Measurements from ENCODE around the gene ARPC5L. TPM values are rescaled to one million over a fixed set of nuclear protein-coding genes. Genes with fewer than 3 reads are reported as not detected.
"Not testable (repeated sequence)": the region's sequence is repeated elsewhere in the genome, so short reads cannot be mapped to it uniquely, and the experiment has no call there.

Gene ARPC5L
- total RNA-seq, 1 experiment from 2014 or later, result 35.7 TPM

DNA sequence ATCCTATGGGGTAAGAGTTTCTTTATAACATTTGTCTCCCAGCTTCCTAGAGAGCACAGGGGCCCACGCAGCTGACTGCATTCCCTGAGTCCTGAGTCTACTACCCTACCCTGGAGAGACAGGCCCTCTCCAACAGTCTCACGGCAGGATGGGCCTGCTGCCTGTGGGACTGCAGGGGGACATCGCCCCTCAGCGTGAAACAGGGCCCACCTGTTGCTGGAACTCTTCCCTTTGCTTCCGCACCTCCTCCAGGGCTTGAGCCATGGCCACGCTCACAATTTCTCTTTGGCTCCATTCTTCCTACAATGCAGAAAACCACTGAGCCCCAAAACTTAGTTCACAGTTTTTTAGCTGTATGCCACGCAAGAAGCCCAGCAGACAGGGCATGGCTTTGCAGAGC, 28.2 kb downstream of the ARPC5L start:
- no peak for DNase-seq (ENCODE audit: low spot score)

DNA sequence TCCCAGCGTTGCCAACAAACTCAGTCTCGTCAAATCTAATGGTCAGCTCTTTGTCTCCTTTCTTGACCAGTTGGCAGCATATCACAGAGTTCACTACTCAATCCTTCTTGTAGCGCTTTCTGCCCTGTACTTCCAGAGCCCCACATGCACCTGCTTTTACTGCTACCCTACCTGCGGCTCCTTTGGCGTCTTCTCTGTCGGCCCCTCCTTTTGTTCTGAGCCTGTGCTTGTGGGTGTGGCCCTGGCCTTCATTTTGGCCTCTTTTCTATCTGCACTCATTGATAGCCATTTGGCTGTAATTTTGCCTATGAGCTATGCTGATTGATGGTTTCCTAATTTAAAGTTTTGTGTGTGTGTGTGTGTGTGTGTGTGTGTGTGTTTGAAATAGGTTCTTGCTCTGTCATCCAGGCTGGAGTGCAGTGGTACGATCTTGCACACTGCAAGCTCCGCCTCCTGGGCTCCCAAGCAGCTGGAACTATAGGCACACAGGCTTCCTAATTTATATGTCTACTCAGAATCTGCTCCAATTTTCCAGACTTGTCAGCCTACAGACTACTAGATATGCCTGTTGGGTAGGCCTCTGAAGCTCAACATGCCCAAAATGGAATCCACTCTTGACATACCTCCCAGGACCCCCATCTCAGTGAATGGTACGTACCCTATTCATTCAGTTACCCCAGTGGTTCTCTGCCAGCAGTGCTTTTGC, 32.3 kb downstream of the ARPC5L start:
- DNase-seq (ENCODE audit: low spot score), result no peak

- DNase-seq (ENCODE audit: low spot score), result peak; percentile 31
These were observed 32.8 kb downstream of the ARPC5L start for GRCh38 chr9:124894741-124895170.

- DNase-seq (ENCODE audit: low spot score), result no peak
These were observed 35.9 kb downstream of the ARPC5L start for GRCh38 chr9:124897570-124898460.

DNA sequence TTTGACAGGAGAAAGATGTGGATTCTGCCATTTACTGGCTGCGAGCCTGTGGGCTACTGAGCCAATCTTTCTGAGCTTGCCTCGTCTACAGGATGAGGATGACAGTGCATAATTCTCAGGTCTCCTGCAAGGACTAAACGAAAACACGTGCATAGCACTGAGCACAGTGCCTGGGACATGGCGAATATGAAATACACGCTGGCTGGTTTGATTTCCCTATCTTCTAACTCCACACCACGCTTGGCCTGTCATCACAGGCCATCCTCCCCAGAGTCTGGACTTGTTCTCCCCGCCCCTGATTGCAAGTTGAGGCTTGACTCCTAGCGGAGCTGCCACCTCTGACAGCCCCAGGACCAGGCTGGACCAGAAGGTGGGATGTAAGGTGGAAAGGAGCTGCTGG, 37.9 kb downstream of the ARPC5L start:
- no peak for DNase-seq (ENCODE audit: low spot score)

DNA sequence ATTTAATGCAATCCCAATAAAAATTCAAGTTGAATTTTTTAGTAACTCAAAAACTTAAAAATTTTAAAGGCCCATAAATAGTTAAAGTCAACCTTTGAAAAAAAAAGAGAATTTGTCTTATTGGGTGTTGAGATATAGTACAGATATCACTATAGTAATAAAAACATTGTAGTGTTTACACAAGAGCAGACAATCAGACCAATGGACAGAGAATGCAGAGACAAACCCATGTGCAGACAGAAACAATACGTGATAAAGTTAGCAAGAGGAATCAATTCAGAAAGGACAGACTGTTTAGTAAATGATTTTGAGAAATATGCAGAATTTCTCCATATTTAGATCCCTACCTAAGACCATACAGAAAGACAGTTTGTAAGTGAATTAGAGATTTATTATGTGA, 45.0 kb downstream of the ARPC5L start:
- no peak for DNase-seq (ENCODE audit: low spot score)

- DNase-seq (ENCODE audit: low spot score), result no peak
These were observed 46.2 kb downstream of the ARPC5L start for GRCh38 chr9:124908098-124908497.

DNA sequence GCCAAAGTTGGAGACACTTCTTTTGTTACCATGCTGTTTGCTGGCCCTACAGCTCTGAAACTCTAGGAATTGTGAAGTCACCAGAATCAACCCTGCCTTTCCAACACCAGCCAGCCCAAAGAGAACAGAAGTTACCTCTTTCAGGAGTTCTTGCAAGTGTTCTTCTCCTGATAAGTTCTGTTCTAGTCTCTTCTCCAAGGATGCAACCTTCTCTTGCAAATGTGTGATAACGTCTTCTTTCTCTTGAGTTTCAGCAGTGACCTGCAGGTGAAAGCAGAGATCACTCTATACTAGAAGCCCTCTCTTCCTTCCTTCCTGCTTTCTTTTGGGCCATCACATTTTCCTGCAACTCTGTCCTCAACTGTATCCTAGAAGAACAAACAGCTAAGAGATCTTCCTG, 49.8 kb downstream of the ARPC5L start:
- DNase-seq (ENCODE audit: low spot score), result no peak

DNA sequence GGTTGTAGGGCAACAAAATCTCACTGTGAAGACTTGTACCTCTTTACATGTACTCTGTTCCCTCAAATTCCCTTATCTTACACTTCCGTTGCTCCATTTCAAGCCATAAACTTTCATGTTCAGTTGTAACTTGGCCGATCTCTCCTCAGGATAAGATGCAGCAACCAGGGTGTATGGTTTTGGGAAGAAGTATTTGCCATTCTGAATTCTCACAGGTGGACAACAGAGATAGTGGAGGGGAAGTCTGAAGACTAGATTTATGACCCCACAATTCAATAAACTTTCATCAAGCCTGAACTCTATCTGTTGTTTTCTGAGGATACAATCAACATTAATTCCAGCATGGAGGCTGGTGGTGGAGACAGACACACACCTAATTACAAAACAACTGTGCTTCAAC, 51.4 kb downstream of the ARPC5L start:
- DNase-seq (ENCODE audit: low spot score), result no peak

DNA sequence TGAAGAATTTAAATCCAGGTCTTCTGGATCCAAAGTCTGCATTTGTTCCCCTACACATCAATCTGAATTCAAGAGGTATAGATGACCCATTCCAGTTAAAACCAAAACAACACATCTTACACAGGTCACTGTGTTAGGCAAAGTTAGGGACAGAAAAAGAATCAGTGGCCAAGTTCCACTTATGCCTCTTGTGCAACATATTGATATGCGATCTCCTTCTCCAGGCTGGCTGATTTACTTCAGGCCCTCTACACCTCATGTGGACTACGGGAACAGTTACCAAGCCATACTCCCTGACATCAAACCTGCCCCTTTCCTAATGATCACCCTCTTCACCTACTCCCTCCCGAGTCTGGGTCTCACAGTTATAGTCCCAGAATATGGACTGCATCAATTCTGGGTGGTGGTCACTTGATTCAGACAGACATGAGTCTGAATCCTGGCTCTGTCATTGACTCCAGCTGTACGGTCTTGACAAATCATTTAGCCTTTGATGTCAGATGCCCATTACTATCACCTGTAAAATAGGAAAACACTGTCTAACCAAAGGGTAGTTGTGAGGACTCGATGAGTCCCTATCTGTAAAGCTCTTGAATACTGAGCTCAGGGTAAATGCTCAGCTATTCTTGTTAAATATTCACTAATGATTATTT, 52.9 kb downstream of the ARPC5L start:
- DNase-seq (ENCODE audit: low spot score), result no peak

- DNase-seq (ENCODE audit: low spot score), result not testable (repeated sequence)
These were observed 58.5 kb downstream of the ARPC5L start for GRCh38 chr9:124920394-124920793.

Other genes with a start within 250 kb of the ARPC5L start
- gene NR6A1, start 90.8 kb upstream of the ARPC5L start, total RNA-seq (2014; rRNA removed; shearing (Covaris generic)), result 1.2 and 3.7 TPM in 2 replicates
- gene OLFML2A, start 85.0 kb upstream of the ARPC5L start, total RNA-seq (2014; rRNA removed; shearing (Covaris generic)), result 2.8 and 5.5 TPM in 2 replicates
- gene WDR38, start 8.7 kb upstream of the ARPC5L start, total RNA-seq (2014; rRNA removed; shearing (Covaris generic)), result not detected in 2 replicates
- 2,412 and 2,808 TPM in 2 replicates for gene RPL35, start 173 bp upstream of the ARPC5L start, total RNA-seq (2014; rRNA removed; shearing (Covaris generic))
- 7.9 and 8.0 TPM in 2 replicates for gene GOLGA1, start 79.0 kb downstream of the ARPC5L start, total RNA-seq (2014; rRNA removed; shearing (Covaris generic))